ENCODE measurements around the gene NOC2L.

NOC2L gene

GRCh38 chr1:942864-943533 lies 16.1 kb downstream of the NOC2L start:
- no peak for DNase-seq (ENCODE audit: low spot score)

- DNase-seq (ENCODE audit: low spot score), result no peak
Measured at GRCh38 chr1:942411-942821, 16.6 kb downstream of the NOC2L start.

DNA sequence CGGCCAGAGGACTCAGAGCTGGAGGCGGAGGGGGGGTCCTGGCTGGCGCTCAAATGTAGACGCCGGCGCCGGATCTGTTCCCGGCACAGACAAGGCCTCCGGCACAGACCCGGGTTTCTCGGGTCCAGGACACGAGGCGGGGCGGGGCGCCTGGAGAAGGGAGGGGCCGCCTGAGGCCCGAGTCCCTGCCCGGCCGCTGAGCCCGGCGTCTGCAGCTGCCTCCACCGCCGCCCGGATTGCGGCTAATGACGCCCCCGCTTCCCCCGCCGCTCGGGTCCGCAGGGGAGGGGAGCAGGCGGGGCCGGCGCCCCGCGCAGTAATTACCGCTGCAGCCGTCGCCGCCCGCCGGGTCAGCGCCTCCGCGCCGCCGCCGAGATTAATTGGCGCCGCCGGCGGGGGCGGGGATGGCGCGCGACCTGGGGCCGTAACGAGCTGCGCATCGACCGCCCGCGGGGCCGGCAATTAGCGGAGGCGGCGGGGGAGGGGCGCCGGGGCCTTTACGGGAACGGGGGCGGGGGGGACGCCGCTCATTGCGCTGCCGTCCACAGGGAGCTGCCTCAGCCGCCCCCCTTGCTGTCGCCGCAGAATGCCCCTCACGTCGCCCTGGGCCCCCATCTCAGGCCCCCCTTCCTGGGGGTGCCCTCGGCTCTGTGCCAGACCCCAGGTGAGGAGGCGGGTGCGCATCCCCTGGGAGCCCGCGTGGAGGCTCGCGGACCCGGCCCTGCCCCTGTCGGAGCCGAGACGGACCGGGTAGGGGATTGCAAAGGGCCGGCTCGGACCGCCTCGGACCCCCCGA lies 17.3 kb downstream of the NOC2L start:
- no peak for DNase-seq (ENCODE audit: low spot score)

DNA sequence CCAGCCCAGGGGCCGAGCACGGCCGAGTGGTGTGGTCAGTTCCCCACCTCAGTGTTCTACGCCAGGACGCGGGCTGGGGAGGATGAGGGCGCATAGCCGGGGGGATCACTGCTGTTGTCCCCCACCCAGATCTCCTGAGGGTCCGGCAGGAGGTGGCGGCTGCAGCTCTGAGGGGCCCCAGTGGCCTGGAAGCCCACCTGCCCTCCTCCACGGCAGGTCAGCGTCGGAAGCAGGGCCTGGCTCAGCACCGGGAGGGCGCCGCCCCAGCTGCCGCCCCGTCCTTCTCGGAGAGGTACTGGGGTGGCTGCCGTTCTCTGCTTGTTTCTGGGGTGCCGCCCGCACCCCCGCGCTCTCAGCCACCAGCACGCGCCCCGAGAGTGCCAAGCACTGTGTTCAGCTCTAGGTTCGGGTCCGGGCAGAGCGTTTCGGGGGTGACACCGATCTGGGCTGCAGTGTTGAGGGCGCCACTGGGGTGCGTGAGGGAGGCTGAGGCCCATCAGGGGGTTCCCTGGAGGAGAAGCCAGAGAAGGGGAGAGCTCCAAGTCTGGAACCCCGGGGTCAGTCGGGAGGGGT lies 18.0 kb downstream of the NOC2L start:
- no peak for DNase-seq (ENCODE audit: low spot score)

DNA sequence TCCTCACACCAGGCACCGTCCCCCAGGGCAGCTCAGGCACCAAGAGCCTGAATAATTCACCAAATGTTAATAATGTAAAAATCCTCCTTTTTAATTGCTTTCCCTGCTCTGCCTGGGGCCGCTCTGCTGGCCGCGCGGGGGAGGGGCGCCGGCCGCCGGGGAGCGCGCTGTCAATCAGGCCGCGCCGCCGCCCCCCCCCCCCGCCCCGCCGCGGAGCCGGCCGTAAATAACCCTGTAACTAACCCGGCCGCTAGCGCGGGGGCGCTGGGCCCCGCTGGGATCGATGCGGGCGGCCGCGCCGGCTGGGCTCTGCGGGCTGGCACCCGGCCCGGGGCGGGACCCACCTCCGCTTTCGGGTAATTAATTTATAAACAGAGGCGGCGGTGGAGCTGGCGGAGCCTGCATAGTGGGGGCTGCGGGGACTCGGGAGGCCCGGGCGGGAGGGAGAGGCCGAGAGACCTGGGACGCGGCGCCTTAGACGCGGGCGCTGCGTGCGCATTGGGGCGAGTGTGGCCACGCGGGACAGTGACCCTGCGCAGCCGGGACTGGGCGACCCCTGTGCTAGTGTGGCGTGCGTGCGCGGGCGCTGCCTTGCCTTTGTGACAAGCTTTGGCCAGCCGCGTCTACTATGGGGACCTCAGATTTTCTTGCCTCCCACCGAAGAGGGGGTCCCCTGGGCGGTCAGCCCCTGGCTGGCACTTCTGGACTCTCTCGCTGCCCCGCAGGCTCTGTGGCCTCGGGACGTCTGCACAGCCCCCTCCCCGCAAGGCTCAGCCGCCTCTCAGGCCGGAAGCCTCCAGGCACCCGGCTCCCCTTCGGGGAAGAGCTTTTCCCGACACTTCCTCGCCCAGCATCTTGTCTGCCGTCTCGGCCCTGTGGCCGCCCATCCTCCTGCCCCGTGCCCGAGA lies 18.7 kb downstream of the NOC2L start:
- DNase-seq (ENCODE audit: low spot score), result peak; percentile 8

GRCh38 chr1:939511-940106 lies 19.4 kb downstream of the NOC2L start:
- DNase-seq (ENCODE audit: low spot score), result no peak

- no peak for DNase-seq (ENCODE audit: low spot score)
Measured at GRCh38 chr1:938711-939489, 20.2 kb downstream of the NOC2L start.

GRCh38 chr1:938088-938683 lies 20.9 kb downstream of the NOC2L start:
- no peak for DNase-seq (ENCODE audit: low spot score)

- no peak for DNase-seq (ENCODE audit: low spot score)
Measured at GRCh38 chr1:937521-937920, 21.5 kb downstream of the NOC2L start.

DNA sequence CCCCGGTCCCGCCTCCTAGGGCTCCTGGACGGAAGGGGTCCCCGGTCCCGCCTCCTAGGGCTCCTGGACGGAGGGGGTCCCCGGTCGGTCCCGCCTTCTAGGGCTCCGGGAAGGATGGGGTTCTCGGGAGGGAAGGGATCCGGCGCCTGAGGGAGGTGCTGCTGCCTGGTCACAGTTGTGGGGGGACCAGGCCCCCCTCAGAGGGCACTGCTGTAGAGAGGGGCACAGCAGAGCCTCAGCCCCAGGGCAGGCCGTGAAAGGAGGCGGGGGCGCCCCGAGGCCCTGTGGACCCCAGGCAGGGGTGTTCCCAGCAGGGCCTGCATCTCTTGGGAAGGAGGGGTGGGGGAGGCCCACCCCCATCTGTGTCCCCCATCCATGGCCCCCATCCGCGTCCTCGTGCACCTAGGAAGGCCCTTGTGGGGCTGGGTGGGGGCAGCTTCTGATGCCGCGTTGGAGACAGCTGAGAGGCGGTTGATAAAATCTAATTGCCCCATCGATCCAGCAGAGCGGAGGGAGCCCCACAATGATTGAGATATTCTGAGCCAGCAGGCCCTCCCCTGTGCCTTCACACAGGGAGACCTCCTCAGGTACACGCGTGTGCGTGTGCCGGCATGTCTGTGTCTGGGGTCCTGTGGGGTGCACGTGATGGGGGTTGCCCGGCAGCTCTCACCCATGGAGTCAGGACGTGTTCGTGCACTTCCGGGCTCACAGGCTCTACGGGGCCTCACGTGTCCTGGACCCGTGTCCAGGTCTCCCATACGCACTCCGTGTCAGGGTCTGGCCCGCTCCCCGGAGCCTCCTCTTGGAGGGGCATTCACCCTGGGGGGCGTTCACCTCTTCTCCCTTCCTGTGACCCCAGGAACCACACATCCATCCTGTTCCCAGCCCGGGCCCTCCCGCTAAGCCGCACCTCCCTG lies 22.4 kb downstream of the NOC2L start:
- no peak for DNase-seq (ENCODE audit: low spot score)

DNA sequence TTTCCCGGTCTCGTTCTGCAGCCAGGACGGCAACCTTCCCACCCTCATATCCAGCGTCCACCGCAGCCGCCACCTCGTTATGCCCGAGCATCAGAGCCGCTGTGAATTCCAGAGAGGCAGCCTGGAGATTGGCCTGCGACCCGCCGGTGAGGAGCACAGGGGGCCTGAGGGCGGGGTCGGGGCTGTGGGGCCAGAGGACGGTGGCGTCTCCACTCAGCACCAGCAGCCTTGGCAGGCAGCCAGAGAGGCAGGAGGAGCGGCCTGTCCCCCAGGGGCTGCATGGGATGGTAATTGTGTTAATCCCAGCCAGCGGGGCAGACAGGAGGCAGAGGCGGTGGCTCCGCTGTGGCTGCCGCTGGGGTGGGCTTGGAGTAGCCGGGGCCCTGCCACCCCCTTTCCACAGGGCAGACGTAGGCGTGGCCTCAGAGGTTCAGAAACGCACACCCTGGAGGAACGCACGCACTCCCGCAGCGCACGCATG lies 23.3 kb downstream of the NOC2L start:
- no peak for DNase-seq (ENCODE audit: low spot score)

DNA sequence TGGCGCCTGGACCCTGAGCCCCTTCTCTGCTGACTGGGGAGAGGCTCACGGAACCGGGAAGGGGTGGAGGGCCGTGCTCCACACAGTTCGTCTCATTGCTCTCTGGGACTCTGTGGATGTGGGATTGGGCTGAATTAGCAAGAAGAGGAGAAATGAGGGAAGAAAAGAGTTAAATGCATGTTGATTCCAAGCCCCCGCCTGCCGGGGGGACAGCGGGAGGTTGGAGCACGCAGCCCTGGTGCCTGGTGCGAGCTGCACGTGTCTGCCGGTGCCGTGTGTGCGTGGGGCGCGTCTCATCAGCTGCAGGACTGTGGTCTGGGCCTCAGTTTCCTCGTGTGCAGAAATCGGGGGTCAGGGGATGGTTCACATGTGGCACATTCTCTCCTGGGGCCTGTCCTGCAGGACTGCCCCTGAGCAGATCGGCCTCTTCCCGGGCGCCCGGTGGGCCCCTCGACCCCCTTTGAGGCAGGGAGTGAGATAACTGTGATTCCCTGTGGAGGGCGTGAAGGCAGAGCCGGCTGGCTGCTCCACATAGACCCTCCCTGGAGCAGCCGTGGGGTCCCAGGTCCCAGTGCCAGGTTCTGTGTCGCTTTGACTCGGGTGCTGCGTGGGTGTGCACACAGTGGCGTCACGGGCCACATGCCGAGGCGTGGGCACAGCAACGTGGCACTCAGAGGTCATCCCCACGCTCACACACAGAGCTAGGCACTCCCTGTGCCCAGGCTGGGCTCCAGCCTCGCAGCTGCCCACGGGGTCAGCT lies 23.9 kb downstream of the NOC2L start:
- DNase-seq (ENCODE audit: low spot score), result no peak

- DNase-seq (ENCODE audit: low spot score), result no peak
Measured at GRCh38 chr1:933603-933940, 25.5 kb downstream of the NOC2L start.

DNA sequence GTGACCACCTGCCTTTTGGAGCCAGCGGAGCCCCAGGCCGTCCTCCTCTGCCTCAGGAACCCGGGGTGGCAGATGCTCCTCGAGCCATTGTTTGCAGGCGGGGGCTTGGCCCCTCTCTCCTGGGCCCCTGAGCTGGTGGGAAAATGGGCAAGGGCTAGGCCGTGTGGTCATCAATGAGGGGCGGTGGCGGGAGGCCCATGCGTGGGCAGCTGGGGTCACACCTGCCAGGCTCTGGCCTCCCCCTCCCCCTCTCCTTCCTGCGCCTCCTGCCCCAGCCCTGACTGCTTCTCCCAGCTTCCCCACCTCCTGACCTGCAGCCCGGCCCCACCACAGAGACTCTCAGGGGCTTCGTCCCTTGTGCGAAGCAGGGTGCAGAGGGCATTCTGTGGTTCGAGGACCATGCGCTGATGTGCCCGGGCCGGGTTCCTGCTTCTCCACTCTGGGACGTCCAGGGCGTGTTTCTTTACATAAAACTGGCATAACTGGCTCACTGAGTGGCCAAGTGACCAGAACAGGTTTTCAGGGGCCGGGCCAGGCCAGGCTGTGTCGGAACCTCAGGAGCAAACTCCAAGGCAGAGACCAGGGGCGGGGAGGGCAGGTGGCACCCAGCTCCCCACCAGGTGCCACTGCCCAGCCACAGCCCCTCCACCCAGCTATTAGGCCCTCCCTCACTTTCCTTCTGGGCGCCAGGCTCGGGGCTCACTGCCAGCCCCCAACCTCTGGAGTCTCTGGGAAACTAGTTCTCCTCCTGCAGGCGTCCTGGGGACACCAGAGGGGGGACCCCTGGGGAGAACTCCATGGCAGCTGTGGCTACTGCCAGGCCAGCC lies 26.1 kb downstream of the NOC2L start:
- no peak for DNase-seq (ENCODE audit: low spot score)

- no peak for DNase-seq (ENCODE audit: low spot score)
Measured at GRCh38 chr1:932173-932510, 26.9 kb downstream of the NOC2L start.

DNA sequence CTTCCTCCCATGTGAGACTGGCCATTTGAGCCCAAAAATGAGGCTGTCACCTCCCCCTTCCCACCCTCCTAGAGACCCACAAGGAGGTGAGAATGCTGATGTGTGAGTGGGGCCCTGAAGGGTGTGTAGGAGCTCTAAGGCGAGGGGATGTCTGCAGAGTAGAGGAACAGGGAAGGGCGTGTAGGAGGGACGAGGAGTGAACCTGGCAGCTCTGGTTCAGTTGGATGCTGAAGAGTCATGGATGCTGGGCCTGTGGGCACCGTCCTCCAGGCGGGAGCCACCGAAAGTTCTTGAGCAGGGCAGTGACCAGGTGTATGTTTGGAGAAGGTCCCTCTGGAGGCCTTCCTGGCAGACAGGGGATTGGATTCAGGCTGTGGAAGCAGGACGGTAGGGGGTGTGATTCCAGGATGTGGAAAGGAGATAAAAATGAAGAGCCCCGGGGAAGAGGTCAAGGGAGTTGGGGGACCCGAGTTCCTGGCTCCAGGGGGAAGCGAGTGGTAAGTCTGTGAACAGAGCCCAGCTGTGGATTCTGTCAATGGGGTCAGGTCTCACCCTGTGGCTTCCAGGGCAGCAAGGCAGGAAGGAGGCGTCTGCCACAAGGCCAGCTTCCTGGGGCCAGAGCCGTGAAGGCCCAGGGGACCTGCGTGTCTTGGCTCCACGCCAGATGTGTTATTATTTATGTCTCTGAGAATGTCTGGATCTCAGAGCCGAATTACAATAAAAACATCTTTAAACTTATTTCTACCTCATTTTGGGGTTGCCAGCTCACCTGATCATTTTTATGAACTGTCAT lies 27.5 kb downstream of the NOC2L start:
- no peak for DNase-seq (ENCODE audit: low spot score)

GRCh38 chr1:930633-931138 lies 28.4 kb downstream of the NOC2L start:
- DNase-seq (ENCODE audit: low spot score), result no peak

All from pons (tissue), 1 donor.